ENCODE data around the gene RTCB.

DNA sequence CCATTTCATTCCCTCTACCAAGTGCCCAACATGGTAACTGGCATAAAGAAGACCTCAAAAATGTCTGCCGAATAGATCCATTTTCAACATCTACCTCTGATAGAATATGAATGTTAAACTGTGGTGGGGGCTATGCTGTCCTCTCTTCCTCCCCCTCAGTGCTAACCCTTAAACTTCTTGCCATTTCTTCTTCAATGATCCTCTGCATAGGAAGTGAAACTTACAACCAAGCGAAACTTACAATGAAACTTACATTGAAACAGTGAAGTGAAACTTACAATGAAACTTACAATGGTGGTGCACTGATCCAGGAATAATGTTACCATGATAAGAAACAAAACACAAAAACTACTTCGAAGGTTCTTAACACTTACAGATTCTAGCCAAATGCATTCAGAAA, 4.7 kb downstream of the RTCB start:
- TF ChIP-seq, protein P1, sequence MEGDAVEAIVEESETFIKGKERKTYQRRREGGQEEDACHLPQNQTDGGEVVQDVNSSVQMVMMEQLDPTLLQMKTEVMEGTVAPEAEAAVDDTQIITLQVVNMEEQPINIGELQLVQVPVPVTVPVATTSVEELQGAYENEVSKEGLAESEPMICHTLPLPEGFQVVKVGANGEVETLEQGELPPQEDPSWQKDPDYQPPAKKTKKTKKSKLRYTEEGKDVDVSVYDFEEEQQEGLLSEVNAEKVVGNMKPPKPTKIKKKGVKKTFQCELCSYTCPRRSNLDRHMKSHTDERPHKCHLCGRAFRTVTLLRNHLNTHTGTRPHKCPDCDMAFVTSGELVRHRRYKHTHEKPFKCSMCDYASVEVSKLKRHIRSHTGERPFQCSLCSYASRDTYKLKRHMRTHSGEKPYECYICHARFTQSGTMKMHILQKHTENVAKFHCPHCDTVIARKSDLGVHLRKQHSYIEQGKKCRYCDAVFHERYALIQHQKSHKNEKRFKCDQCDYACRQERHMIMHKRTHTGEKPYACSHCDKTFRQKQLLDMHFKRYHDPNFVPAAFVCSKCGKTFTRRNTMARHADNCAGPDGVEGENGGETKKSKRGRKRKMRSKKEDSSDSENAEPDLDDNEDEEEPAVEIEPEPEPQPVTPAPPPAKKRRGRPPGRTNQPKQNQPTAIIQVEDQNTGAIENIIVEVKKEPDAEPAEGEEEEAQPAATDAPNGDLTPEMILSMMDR (IDR thresholded peaks at IDR 0.05) = no peak
- no peak for TF ChIP-seq POLR2A (IDR thresholded peaks at IDR 0.05)

Measured in Peyer's patch (tissue), 4 donors.